GM23338 (cell line): ENCODE measurements around the gene MBOAT7. TPM values are rescaled to one million over a fixed set of nuclear protein-coding genes. Genes with fewer than 3 reads are reported as not detected.
A peak's percentile ranks its signal among the peaks of the same experiment; 100 is the strongest.

Source experiments
- ATAC-seq: fragments of 200-7000 bp; cut with Tn5 transposase; 3 replicates; pipeline ENCODE4 v1.9.1; 2020
- DNase-seq: peaks from one replicate; pipeline ENCODE4 v3.0.0-alpha.2; 2015; ENCODE audit warnings: low spot score
- H2AFZ ChIP-seq: fragments of 200-600 bp; sonication (generic); 2 replicates; pipeline ENCODE4 v1.8.0; 2016; ENCODE audit warnings: antibody characterized with exemption, mild to moderate bottlenecking, moderate library complexity
- H3F3A ChIP-seq: fragments of 200-600 bp; sonication (generic); replicated peaks from 2 replicates; pipeline ENCODE4 v1.8.0; 2017; ENCODE audit warnings: antibody characterized with exemption, mixed run types, low read depth
- H3K27ac ChIP-seq: fragments of 200-600 bp; sonication (generic); 2 replicates; pipeline ENCODE4 v1.6.1; 2016; ENCODE audit warnings: low read depth
- H3K27me3 ChIP-seq: fragments of 200-600 bp; sonication (generic); 2 replicates; pipeline ENCODE4 v1.8.0; 2016; ENCODE audit warnings: mild to moderate bottlenecking, mixed run types, moderate library complexity; ENCODE audit not compliant: insufficient read depth
- H3K36me3 ChIP-seq: fragments of 200-600 bp; sonication (generic); 2 replicates; pipeline ENCODE4 v1.8.0; 2016; ENCODE audit warnings: mild to moderate bottlenecking; ENCODE audit not compliant: insufficient read depth
- H3K4me1 ChIP-seq: fragments of 200-600 bp; sonication (generic); 2 replicates; pipeline ENCODE4 v1.8.0; 2016; ENCODE audit warnings: mild to moderate bottlenecking, moderate library complexity; ENCODE audit not compliant: insufficient read depth
- H3K4me2 ChIP-seq: fragments of 200-600 bp; sonication (generic); 2 replicates; pipeline ENCODE4 v1.7.1; 2017; ENCODE audit warnings: mixed run types
- H3K4me3 ChIP-seq: fragments of 200-600 bp; sonication (generic); 2 replicates; pipeline ENCODE4 v1.6.1; 2016; ENCODE audit warnings: mixed run types
- H3K79me2 ChIP-seq: fragments of 200-600 bp; sonication (generic); replicated peaks from 2 replicates; pipeline ENCODE4 v1.8.0; 2017; ENCODE audit warnings: mild to moderate bottlenecking; ENCODE audit not compliant: insufficient read depth
- H3K9me2 ChIP-seq: fragments of 200-600 bp; sonication (generic); 2 replicates; pipeline ENCODE4 v1.8.0; 2017; ENCODE audit not compliant: insufficient read depth
- H4K20me1 ChIP-seq: fragments of 200-600 bp; sonication (generic); replicated peaks from 2 replicates; pipeline ENCODE4 v1.8.0; 2017; ENCODE audit warnings: mild to moderate bottlenecking; ENCODE audit not compliant: insufficient read depth
- H3K27ac Mint-ChIP-seq: 2 replicates; pipeline ENCODE4 v1.8.0; 2020; ENCODE audit warnings: inconsistent platforms, mild to moderate bottlenecking, moderate library complexity, mixed read lengths
- H3K27me3 Mint-ChIP-seq: 3 replicates; pipeline ENCODE4 v1.8.0; 2022; ENCODE audit warnings: low read depth, mild to moderate bottlenecking, moderate library complexity, mixed read lengths, inconsistent platforms; ENCODE audit not compliant: insufficient read depth, poor library complexity
- H3K36me3 Mint-ChIP-seq: 3 replicates; pipeline ENCODE4 v1.8.0; 2021; ENCODE audit warnings: low read depth, mild to moderate bottlenecking, inconsistent platforms, moderate library complexity, mixed read lengths
- H3K4me1 Mint-ChIP-seq: 3 replicates; pipeline ENCODE4 v1.8.0; 2020; ENCODE audit warnings: mild to moderate bottlenecking, inconsistent platforms, mixed read lengths
- H3K4me3 Mint-ChIP-seq: 3 replicates; pipeline ENCODE4 v1.8.0; 2021; ENCODE audit warnings: moderate library complexity, mild to moderate bottlenecking, inconsistent platforms, mixed read lengths
- H3K9me3 Mint-ChIP-seq: 3 replicates; pipeline ENCODE4 v1.8.0; 2020; ENCODE audit warnings: moderate library complexity, mild to moderate bottlenecking, inconsistent platforms, mixed read lengths
- CREB1 ChIP-seq: fragments of 250-450 bp; sonication (Bioruptor Pico); IDR thresholded peaks from 2 replicates; pipeline ENCODE4 v1.5.0; 2020; ENCODE audit warnings: low read depth, mild to moderate bottlenecking, moderate library complexity
- ETS1 ChIP-seq: IDR thresholded peaks from 2 replicates; pipeline ENCODE4 v1.6.1; 2016; ENCODE audit warnings: antibody characterized with exemption
- EZH2phosphoT487 ChIP-seq: fragments of 200-600 bp; sonication (generic); IDR thresholded peaks from one replicate; pipeline ENCODE4 v1.8.1; 2018; ENCODE audit warnings: antibody characterized with exemption; ENCODE audit not compliant: unreplicated experiment
- JUNB ChIP-seq: IDR thresholded peaks from one replicate; pipeline ENCODE4 v1.6.1; 2016; ENCODE audit warnings: antibody characterized with exemption; ENCODE audit not compliant: unreplicated experiment
- NANOG ChIP-seq: IDR thresholded peaks from 2 replicates; pipeline ENCODE4 v1.6.1; 2016; ENCODE audit warnings: antibody characterized with exemption, borderline replicate concordance
- STAT1 ChIP-seq: IDR thresholded peaks from one replicate; pipeline ENCODE4 v1.6.1; 2016; ENCODE audit warnings: antibody characterized with exemption; ENCODE audit not compliant: unreplicated experiment
- ZNF114 ChIP-seq: fragments of 250-450 bp; sonication (Bioruptor Pico); IDR thresholded peaks from 2 replicates; pipeline ENCODE4 v1.5.0; 2020; ENCODE audit warnings: mild to moderate bottlenecking, moderate library complexity
- ZNF331 ChIP-seq: fragments of 250-450 bp; sonication (Bioruptor Pico); IDR thresholded peaks from 2 replicates; pipeline ENCODE4 v1.5.0; 2020; ENCODE audit warnings: low read depth, mild to moderate bottlenecking, moderate library complexity
- polyA plus RNA-seq: library from polyadenylated mRNA; unstranded; fragments of >200 nt; fragmentation: Nextera tagmentation; extraction: Ambion mirVana; gene quantifications from 2 replicates; pipeline ENCODE4 v1.2.1, GENCODE V29; 2016
- total RNA-seq: library from RNA; depleted of rRNA; stranded (reverse); fragments of >200 nt; shearing (Covaris generic); gene quantifications from 2 replicates; pipeline ENCODE4 v1.2.3, GENCODE V29; 2014
- TF ChIP-seq, protein P1 (sequence below): fragments of 250-450 bp; sonication (Bioruptor Pico); IDR thresholded peaks from 2 replicates; pipeline ENCODE4 v1.5.0; 2020; ENCODE audit warnings: mild to moderate bottlenecking, moderate library complexity

The MBOAT7 gene
- total and polyA plus RNA-seq, 2 experiments from 2014 or later = 77.8 to 184 TPM

DNA sequence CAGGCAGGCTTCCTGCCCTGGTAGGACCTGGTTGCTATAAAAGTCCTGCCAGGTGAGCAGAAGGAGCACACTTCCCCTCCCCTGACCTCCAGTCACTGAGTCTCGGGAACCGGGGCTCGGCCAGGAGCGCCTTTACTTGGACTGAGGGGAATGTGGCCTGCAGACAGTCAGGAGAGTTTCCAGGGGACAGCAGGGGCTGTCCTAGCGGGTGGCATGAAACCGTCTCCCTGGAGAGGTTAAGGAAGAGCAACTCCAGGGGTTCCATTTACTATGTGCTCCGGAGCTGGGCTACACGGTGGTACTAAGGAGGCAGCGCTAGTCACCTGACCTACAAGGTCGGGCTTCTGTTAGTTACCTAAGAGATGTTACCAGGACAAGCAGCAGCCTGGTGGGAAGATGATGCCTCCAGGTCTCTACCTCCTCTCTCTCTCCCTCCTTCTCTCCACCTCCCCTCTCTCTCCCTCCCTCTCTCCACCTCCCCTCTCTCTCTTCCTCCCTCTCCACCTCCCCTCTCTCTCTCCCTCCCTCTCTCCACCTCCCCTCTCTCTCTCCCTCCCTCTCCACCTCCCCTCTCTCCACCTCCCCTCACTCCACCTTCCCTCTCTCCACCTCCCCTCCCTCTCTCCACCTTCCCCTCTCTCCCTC is 55.9 kb downstream of the MBOAT7 start:
- peaks cover 7% of the 10 kb centered on the region for H3K9me3 Mint-ChIP-seq

GRCh38 chr19:54129617-54129996 is 59.8 kb downstream of the MBOAT7 start:
- peaks cover 16% of the 10 kb centered on the region for H3K27me3 Mint-ChIP-seq
- H3K9me3 Mint-ChIP-seq = peaks cover 6% of the 10 kb centered on the region
- Histone ChIP-seq H3F3A (peaks cover 9% of the 10 kb centered on the region), H3K36me3 (peaks cover 7% of the 10 kb centered on the region; the same call in 1 of the 2 replicates), H3K4me1 (peaks cover 4% of the 10 kb centered on the region), H3K9me2 (no peaks in the 10 kb centered on the region), H3K79me2 (no peaks in the 10 kb centered on the region), H3K27ac (no peak overlapping the region), H2AFZ (no peak overlapping the region), H3K4me3 (no peak overlapping the region), H3K4me2 (no peak overlapping the region), H4K20me1 (no peaks in the 10 kb centered on the region; the same call in 1 of the 2 replicates), H3K27me3 (no peaks in the 10 kb centered on the region)
- ATAC-seq = no peak
- H3K36me3 Mint-ChIP-seq = peaks cover 47% of the 10 kb centered on the region
- H3K27ac Mint-ChIP-seq = no peak overlapping the region
- H3K4me1 Mint-ChIP-seq = peaks cover 4% of the 10 kb centered on the region; the same call in 1 of the 3 replicates
- no peak overlapping the region for H3K4me3 Mint-ChIP-seq
- no peak for DNase-seq
- TF ChIP-seq ZNF331 (no peak), STAT1 (no peak), EZH2phosphoT487 (no peak), ZNF114 (CRISPR knock-in tag) (no peak), JUNB (no peak), CREB1 (no peak), ETS1 (no peak), NANOG (no peak)
- TF ChIP-seq, protein P1, sequence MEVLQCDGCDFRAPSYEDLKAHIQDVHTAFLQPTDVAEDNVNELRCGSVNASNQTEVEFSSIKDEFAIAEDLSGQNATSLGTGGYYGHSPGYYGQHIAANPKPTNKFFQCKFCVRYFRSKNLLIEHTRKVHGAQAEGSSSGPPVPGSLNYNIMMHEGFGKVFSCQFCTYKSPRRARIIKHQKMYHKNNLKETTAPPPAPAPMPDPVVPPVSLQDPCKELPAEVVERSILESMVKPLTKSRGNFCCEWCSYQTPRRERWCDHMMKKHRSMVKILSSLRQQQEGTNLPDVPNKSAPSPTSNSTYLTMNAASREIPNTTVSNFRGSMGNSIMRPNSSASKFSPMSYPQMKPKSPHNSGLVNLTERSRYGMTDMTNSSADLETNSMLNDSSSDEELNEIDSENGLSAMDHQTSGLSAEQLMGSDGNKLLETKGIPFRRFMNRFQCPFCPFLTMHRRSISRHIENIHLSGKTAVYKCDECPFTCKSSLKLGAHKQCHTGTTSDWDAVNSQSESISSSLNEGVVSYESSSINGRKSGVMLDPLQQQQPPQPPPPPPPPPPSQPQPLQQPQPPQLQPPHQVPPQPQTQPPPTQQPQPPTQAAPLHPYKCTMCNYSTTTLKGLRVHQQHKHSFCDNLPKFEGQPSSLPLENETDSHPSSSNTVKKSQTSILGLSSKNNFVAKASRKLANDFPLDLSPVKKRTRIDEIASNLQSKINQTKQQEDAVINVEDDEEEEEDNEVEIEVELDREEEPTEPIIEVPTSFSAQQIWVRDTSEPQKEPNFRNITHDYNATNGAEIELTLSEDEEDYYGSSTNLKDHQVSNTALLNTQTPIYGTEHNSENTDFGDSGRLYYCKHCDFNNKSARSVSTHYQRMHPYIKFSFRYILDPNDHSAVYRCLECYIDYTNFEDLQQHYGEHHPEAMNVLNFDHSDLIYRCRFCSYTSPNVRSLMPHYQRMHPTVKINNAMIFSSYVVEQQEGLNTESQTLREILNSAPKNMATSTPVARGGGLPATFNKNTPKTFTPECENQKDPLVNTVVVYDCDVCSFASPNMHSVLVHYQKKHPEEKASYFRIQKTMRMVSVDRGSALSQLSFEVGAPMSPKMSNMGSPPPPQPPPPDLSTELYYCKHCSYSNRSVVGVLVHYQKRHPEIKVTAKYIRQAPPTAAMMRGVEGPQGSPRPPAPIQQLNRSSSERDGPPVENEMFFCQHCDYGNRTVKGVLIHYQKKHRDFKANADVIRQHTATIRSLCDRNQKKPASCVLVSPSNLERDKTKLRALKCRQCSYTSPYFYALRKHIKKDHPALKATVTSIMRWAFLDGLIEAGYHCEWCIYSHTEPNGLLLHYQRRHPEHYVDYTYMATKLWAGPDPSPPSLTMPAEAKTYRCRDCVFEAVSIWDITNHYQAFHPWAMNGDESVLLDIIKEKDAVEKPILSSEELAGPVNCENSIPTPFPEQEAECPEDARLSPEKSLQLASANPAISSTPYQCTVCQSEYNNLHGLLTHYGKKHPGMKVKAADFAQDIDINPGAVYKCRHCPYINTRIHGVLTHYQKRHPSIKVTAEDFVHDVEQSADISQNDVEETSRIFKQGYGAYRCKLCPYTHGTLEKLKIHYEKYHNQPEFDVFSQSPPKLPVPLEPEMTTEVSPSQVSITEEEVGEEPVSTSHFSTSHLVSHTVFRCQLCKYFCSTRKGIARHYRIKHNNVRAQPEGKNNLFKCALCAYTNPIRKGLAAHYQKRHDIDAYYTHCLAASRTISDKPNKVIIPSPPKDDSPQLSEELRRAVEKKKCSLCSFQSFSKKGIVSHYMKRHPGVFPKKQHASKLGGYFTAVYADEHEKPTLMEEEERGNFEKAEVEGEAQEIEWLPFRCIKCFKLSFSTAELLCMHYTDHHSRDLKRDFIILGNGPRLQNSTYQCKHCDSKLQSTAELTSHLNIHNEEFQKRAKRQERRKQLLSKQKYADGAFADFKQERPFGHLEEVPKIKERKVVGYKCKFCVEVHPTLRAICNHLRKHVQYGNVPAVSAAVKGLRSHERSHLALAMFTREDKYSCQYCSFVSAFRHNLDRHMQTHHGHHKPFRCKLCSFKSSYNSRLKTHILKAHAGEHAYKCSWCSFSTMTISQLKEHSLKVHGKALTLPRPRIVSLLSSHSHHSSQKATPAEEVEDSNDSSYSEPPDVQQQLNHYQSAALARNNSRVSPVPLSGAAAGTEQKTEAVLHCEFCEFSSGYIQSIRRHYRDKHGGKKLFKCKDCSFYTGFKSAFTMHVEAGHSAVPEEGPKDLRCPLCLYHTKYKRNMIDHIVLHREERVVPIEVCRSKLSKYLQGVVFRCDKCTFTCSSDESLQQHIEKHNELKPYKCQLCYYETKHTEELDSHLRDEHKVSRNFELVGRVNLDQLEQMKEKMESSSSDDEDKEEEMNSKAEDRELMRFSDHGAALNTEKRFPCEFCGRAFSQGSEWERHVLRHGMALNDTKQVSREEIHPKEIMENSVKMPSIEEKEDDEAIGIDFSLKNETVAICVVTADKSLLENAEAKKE (CRISPR knock-in tag) = no peak

More for the DNA sequence above, 55.9 kb downstream of the MBOAT7 start:
- Histone ChIP-seq H3K36me3 (no peaks in the 10 kb centered on the region), H2AFZ (no peak overlapping the region), H3K9me2 (no peaks in the 10 kb centered on the region), H3K4me2 (no peak overlapping the region), H3K79me2 (peaks cover 4% of the 10 kb centered on the region), H3K27me3 (no peaks in the 10 kb centered on the region), H3K4me3 (no peak overlapping the region), H4K20me1 (no peaks in the 10 kb centered on the region; the same call in 1 of the 2 replicates), H3K27ac (no peak overlapping the region), H3F3A (peaks cover 13% of the 10 kb centered on the region), H3K4me1 (peaks cover 7% of the 10 kb centered on the region)
- ATAC-seq (no peak), DNase-seq (peak; percentile 56)
- Mint-ChIP-seq H3K4me1 (peaks cover 10% of the 10 kb centered on the region), H3K27ac (no peak overlapping the region), H3K27me3 (peaks cover 19% of the 10 kb centered on the region), H3K36me3 (peaks cover 26% of the 10 kb centered on the region), H3K4me3 (no peak overlapping the region)
- TF ChIP-seq STAT1 = no peak
- no peak for TF ChIP-seq ETS1
